Measurements from ENCODE around the gene KLHDC8B. TPM values are rescaled to one million over a fixed set of nuclear protein-coding genes. Genes with fewer than 3 reads are reported as not detected.

KLHDC8B gene
- total and polyA plus RNA-seq, 9 of the 15 experiments (the other 6 are each of a cell fraction or from before 2014, with no cell fraction given), result 6.9 to 34.8 (median 25.2) TPM

DNA sequence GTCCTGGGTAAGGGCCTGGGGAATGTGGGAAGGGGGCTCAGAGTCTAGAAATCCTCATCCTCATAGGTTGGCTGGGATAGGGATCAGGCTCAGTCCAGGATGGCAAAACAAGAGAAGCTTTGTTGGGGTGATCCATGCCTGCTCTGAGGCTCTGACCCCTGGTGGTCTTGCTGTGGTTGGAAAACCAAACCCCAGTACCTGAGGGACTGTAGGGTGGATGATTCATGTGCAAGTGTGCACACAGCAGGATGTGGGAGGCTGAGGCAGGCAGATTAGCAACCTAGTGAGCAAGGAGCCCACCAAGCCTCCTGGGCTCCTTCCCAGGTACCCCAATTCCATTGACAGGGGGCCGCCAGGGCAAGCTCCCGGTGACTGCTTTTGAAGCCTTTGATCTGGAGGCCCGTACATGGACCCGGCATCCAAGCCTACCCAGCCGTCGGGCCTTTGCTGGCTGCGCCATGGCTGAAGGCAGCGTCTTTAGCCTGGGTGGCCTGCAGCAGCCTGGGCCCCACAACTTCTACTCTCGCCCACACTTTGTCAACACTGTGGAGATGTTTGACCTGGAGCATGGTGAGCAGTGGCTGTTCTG is 3.1 kb downstream of the KLHDC8B start:
- 93% methylated on average over 2 of the region's 9 CpGs for WGBS (ENCODE audit: insufficient coverage, low coverage, missing lambda C conversion rate)
- FAIRE-seq, result no peak
- no peak overlapping the region for H2AFZ ChIP-seq (ENCODE audit: low read depth, low read length)
- H3K9me3 ChIP-seq (replicated peaks; ENCODE audit: control insufficient read depth, insufficient read depth, low read depth, low read length), result no peaks in the 10 kb centered on the region
- H3K79me2 ChIP-seq (ENCODE audit: control insufficient read depth, insufficient read depth, low read length), result peaks cover 25% of the 10 kb centered on the region
- H3K27ac ChIP-seq (ENCODE audit: extremely low read depth, low read depth, low read length), result no peak overlapping the region
- H3K4me2 ChIP-seq (ENCODE audit: insufficient read depth, low read length), result no peak overlapping the region
- H3K36me3 ChIP-seq (ENCODE audit: control insufficient read depth, insufficient read depth, low read length), result peaks cover 16% of the 10 kb centered on the region
- TF ChIP-seq EP400 (IDR thresholded peaks at IDR 0.05), result no peak
- no peak for TF ChIP-seq ZZZ3 (IDR thresholded peaks at IDR 0.05)
- 0 out of 2 replicates have a peak, but pooled peaks have one; percentile 24 for TF ChIP-seq POLR2G (IDR thresholded peaks at IDR 0.05; ENCODE audit: low read depth, low read length)
- TF ChIP-seq KDM4B (IDR thresholded peaks at IDR 0.05; ENCODE audit: borderline replicate concordance in 2 of 2, low read depth in 1 of 2), result no peak
- peaks cover 33 to 57% of the 10 kb centered on the region in 2 experiments for H3K4me1 ChIP-seq (replicated peaks in 1 of 2; ENCODE audit: control insufficient read depth in 2 of 2, insufficient read depth in 2 of 2, low read length in 2 of 2)
- no peaks in the 10 kb centered on the region for H3K27me3 ChIP-seq (ENCODE audit: control insufficient read depth in 2 of 2, insufficient read depth in 2 of 2, low read length in 2 of 2)
- ATAC-seq, result no peak
- in situ Hi-C loops (cut with MboI) (loop anchor here (25.0 kb wide), 1 partner anchor 263 kb away; the partner anchor contains the start of gene NICN1), intact Hi-C loops (cut with micrococcal nuclease) (loop anchor here (5.0 kb wide), 4 partner anchors 63 to 273 kb away; partner anchors contain the start of genes C3orf62 and USP4)
- peaks cover 3% of the 10 kb centered on the region for H3K9me1 ChIP-seq (ENCODE audit: control insufficient read depth, insufficient read depth, low read length)
- H3K4me3 ChIP-seq, result no peak overlapping the region
- no TSS peak for BruUV-seq (replicated peaks)
- H4K20me1 ChIP-seq (replicated peaks; ENCODE audit: control insufficient read depth, insufficient read depth, low read length), result no peaks in the 10 kb centered on the region; the same call in 1 of the 2 replicates
- no peak for DNase-seq (ENCODE audit: extremely low read depth in 1 of 4, low spot score in 3 of 4)
- ChIA-PET POLR2A (no interaction called here), CTCF (ENCODE audit: low intra/inter-chr PET ratio) (no interaction called here)
- H3K9ac ChIP-seq (ENCODE audit: insufficient read depth in 1 of 2, low read depth in 2 of 2, low read length in 2 of 2), result no peak overlapping the region

DNA sequence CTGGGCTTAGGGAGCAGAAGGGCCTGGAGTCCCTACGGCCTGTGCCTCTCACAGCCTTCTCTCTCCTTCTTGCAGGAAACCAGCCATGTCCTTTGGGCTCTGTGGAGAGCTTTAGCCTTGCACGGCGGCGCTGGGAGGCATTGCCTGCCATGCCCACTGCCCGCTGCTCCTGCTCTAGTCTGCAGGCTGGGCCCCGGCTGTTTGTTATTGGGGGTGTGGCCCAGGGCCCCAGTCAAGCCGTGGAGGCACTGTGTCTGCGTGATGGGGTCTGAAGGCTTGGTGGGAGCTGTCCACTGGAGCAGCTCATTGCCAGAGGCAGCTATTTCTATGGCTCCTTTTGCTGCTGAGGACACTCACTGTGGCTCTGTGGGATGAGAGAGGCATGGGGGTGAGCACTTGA is 4.1 kb downstream of the KLHDC8B start:
- in situ Hi-C loops (cut with MboI), result no loop called here
- no peak overlapping the region for H2AFZ ChIP-seq (ENCODE audit: low read depth, low read length)
- FAIRE-seq (no peak), ATAC-seq (no peak), DNase-seq (ENCODE audit: extremely low read depth in 1 of 4, low spot score in 3 of 4) (no peak)
- peaks cover 26 to 50% of the 10 kb centered on the region in 2 experiments for H3K4me1 ChIP-seq (replicated peaks in 1 of 2; ENCODE audit: control insufficient read depth in 2 of 2, insufficient read depth in 2 of 2, low read length in 2 of 2)
- no peak overlapping the region for H3K9ac ChIP-seq (ENCODE audit: insufficient read depth in 1 of 2, low read depth in 2 of 2, low read length in 2 of 2)
- H3K4me3 ChIP-seq, result no peak overlapping the region
- H3K36me3 ChIP-seq (ENCODE audit: control insufficient read depth, insufficient read depth, low read length), result peaks cover 16% of the 10 kb centered on the region
- H4K20me1 ChIP-seq (replicated peaks; ENCODE audit: control insufficient read depth, insufficient read depth, low read length), result no peaks in the 10 kb centered on the region; the same call in 1 of the 2 replicates
- TF ChIP-seq KAT7 (CRISPR knock-in tag; IDR thresholded peaks at IDR 0.05; ENCODE audit: borderline replicate concordance), result no peak
- no peak for TF ChIP-seq ZC3H8 (IDR thresholded peaks at IDR 0.05)
- no peak for TF ChIP-seq PTRF (tag; IDR thresholded peaks at IDR 0.05)
- TF ChIP-seq, protein P1, sequence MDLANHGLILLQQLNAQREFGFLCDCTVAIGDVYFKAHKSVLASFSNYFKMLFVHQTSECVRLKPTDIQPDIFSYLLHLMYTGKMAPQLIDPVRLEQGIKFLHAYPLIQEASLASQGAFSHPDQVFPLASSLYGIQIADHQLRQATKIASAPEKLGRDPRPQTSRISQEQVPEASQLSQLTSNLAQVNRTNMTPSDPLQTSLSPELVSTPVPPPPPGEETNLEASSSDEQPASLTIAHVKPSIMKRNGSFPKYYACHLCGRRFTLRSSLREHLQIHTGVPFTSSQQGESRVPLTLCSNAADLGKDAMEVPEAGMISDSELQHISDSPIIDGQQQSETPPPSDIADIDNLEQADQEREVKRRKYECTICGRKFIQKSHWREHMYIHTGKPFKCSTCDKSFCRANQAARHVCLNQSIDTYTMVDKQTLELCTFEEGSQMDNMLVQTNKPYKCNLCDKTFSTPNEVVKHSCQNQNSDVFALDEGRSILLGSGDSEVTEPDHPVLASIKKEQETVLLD (IDR thresholded peaks at IDR 0.05), result no peak
- no peak for TF ChIP-seq CHD2 (IDR thresholded peaks at IDR 0.05; ENCODE audit: low read depth, low read length)
- no peak for TF ChIP-seq HMG20B (CRISPR knock-in tag; IDR thresholded peaks at IDR 0.05)
- no peak for TF ChIP-seq ZNF140 (CRISPR knock-in tag; IDR thresholded peaks at IDR 0.05)
- TF ChIP-seq MCM7 (IDR thresholded peaks at IDR 0.05), result no peak
- no peak for TF ChIP-seq CXXC5 (CRISPR knock-in tag; IDR thresholded peaks at IDR 0.05)
- TF ChIP-seq ZNF717 (CRISPR knock-in tag; IDR thresholded peaks at IDR 0.05), result no peak
- no peak for TF ChIP-seq MCM3 (IDR thresholded peaks at IDR 0.05)
- TF ChIP-seq FOXA1 (IDR thresholded peaks at IDR 0.05; ENCODE audit: borderline replicate concordance), result no peak
- no peak for TF ChIP-seq ARID2 (IDR thresholded peaks at IDR 0.05)
- peaks cover 3% of the 10 kb centered on the region for H3K9me1 ChIP-seq (ENCODE audit: control insufficient read depth, insufficient read depth, low read length)
- peaks cover 25% of the 10 kb centered on the region for H3K79me2 ChIP-seq (ENCODE audit: control insufficient read depth, insufficient read depth, low read length)
- no peaks in the 10 kb centered on the region for H3K27me3 ChIP-seq (ENCODE audit: control insufficient read depth in 2 of 2, insufficient read depth in 2 of 2, low read length in 2 of 2)
- intact Hi-C loops (cut with micrococcal nuclease), result no loop called here
- ChIA-PET CTCF (ENCODE audit: low intra/inter-chr PET ratio) (no interaction called here), POLR2A (interaction anchor here (1.2 kb wide), 1 partner anchor 156 kb away, joined by 3 read pairs; no protein-coding TSS in a partner anchor)
- 100% methylated on average over 1 of the region's 8 CpGs for WGBS (ENCODE audit: insufficient coverage, low coverage, missing lambda C conversion rate)
- H3K4me2 ChIP-seq (ENCODE audit: insufficient read depth, low read length), result no peak overlapping the region
- H3K27ac ChIP-seq (ENCODE audit: extremely low read depth, low read depth, low read length), result no peak overlapping the region
- BruUV-seq (replicated peaks), result no TSS peak
- H3K9me3 ChIP-seq (replicated peaks; ENCODE audit: control insufficient read depth, insufficient read depth, low read depth, low read length), result no peaks in the 10 kb centered on the region

Data from K562 (cell line).